ENCODE results near the gene PAOX.
"Not testable (repeated sequence)": the region's sequence is repeated elsewhere in the genome, so short reads cannot be mapped to it uniquely, and the experiment has no call there.

The PAOX gene

GRCh38 chr10:133384071-133384470 lies 5.0 kb downstream of the PAOX start:
- no peak overlapping the region for H3K23ac ChIP-seq (ENCODE audit: low read length)
- H3K79me1 ChIP-seq (ENCODE audit: low read length), result no peaks in the 10 kb centered on the region
- H2BK120ac ChIP-seq (ENCODE audit: insufficient read depth, low read length, poor library complexity), result no peak overlapping the region
- peaks cover 0 to 4% of the 10 kb centered on the region in 2 experiments for H3K4me1 ChIP-seq (ENCODE audit: control insufficient read depth in 1 of 2, insufficient read depth in 2 of 2, low read length in 2 of 2)
- H3K4me3 ChIP-seq (ENCODE audit: low read depth, low read length), result no peak overlapping the region
- no peak overlapping the region for H2BK12ac ChIP-seq (ENCODE audit: low read length)
- no peak overlapping the region for H3K27ac ChIP-seq (ENCODE audit: low read depth, low read length)
- H2BK5ac ChIP-seq (ENCODE audit: low read depth, low read length, poor library complexity), result no peak overlapping the region
- H3K18ac ChIP-seq (ENCODE audit: low read length), result no peak overlapping the region
- no peak overlapping the region for H4K8ac ChIP-seq (ENCODE audit: low read depth, low read length)
- H3K36me3 ChIP-seq (ENCODE audit: control insufficient read depth in 1 of 2, insufficient read depth in 2 of 2, low read length in 2 of 2), result no peaks in the 10 kb centered on the region
- H3K79me2 ChIP-seq (ENCODE audit: control insufficient read depth, insufficient read depth, low read length, poor library complexity), result no peaks in the 10 kb centered on the region
- no peaks in the 10 kb centered on the region for H3K27me3 ChIP-seq (ENCODE audit: insufficient read depth, low read length)
- H3K4me2 ChIP-seq (ENCODE audit: low read length), result no peak overlapping the region
- H3K9ac ChIP-seq (ENCODE audit: low read length), result no peak overlapping the region
- no peak overlapping the region for H2AK5ac ChIP-seq (ENCODE audit: low read length)
- no peak overlapping the region for H2AFZ ChIP-seq (ENCODE audit: insufficient read depth, low read length, poor library complexity)
- H4K12ac ChIP-seq (ENCODE audit: low read depth, low read length), result no peak overlapping the region
- DNase-seq, result peak; percentile 32 to 48
- no peaks in the 10 kb centered on the region for H3K9me3 ChIP-seq (ENCODE audit: insufficient read depth, low read depth, low read length)
- WGBS (ENCODE audit: extremely low coverage, insufficient coverage, insufficient read length), result no CpG with 5 or more reads among the region's 13 CpGs
- no peak overlapping the region for H4K91ac ChIP-seq (ENCODE audit: low read depth, low read length)
- H3K4ac ChIP-seq (ENCODE audit: low read depth, low read length), result no peak overlapping the region
- no peak overlapping the region for H3K14ac ChIP-seq (ENCODE audit: low read length)

DNA sequence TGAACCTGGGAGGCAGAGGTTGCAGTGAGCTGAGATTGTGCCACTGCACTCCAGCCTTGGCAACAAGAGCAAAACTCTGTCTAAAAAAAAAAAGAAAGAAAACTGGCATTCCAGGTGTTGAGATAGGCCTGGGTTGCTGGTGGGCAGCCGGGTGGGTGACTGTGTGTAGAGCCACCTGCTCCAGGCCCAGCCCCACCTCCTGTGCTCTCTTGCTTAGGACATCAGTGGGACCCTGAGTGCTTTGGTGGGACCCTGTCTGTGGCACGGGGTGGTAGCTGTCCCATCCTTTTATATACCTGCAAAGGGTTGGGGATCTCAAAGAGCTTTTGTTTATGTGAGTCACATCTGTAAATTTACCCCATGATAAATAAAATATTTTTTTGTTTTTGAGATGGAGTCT lies 6.2 kb downstream of the PAOX start:
- H3K18ac ChIP-seq (ENCODE audit: low read length), result no peak overlapping the region
- no peak overlapping the region for H3K9ac ChIP-seq (ENCODE audit: low read length)
- DNase-seq, result no peak
- no CpG with 5 or more reads among the region's 2 CpGs for WGBS (ENCODE audit: extremely low coverage, insufficient coverage, insufficient read length)
- no peak overlapping the region for H4K12ac ChIP-seq (ENCODE audit: low read depth, low read length)
- H3K79me2 ChIP-seq (ENCODE audit: control insufficient read depth, insufficient read depth, low read length, poor library complexity), result no peaks in the 10 kb centered on the region
- no peaks in the 10 kb centered on the region for H3K4me1 ChIP-seq (ENCODE audit: control insufficient read depth in 1 of 2, insufficient read depth in 2 of 2, low read length in 2 of 2)
- H2AFZ ChIP-seq (ENCODE audit: insufficient read depth, low read length, poor library complexity), result no peak overlapping the region
- H3K23ac ChIP-seq (ENCODE audit: low read length), result no peak overlapping the region
- no peak overlapping the region for H3K4ac ChIP-seq (ENCODE audit: low read depth, low read length)
- H2BK120ac ChIP-seq (ENCODE audit: insufficient read depth, low read length, poor library complexity), result no peak overlapping the region
- no peak overlapping the region for H2BK5ac ChIP-seq (ENCODE audit: low read depth, low read length, poor library complexity)
- no peak overlapping the region for H3K27ac ChIP-seq (ENCODE audit: low read depth, low read length)
- H2BK12ac ChIP-seq (ENCODE audit: low read length), result no peak overlapping the region
- H2AK5ac ChIP-seq (ENCODE audit: low read length), result no peak overlapping the region
- H4K91ac ChIP-seq (ENCODE audit: low read depth, low read length), result no peak overlapping the region
- no peaks in the 10 kb centered on the region for H3K79me1 ChIP-seq (ENCODE audit: low read length)
- H3K36me3 ChIP-seq (ENCODE audit: control insufficient read depth in 1 of 2, insufficient read depth in 2 of 2, low read length in 2 of 2), result no peaks in the 10 kb centered on the region
- no peak overlapping the region for H3K4me2 ChIP-seq (ENCODE audit: low read length)
- H3K14ac ChIP-seq (ENCODE audit: low read length), result no peak overlapping the region
- no peaks in the 10 kb centered on the region for H3K9me3 ChIP-seq (ENCODE audit: insufficient read depth, low read depth, low read length)
- H4K8ac ChIP-seq (ENCODE audit: low read depth, low read length), result no peak overlapping the region
- no peaks in the 10 kb centered on the region for H3K27me3 ChIP-seq (ENCODE audit: insufficient read depth, low read length)
- no peak overlapping the region for H3K4me3 ChIP-seq (ENCODE audit: low read depth, low read length)

- not testable (repeated sequence) for H3K4ac ChIP-seq (ENCODE audit: low read depth, low read length); H2BK12ac ChIP-seq (ENCODE audit: low read length); H3K14ac ChIP-seq (ENCODE audit: low read length); H2BK5ac ChIP-seq (ENCODE audit: low read depth, low read length, poor library complexity); DNase-seq; H4K12ac ChIP-seq (ENCODE audit: low read depth, low read length); H3K27me3 ChIP-seq (ENCODE audit: insufficient read depth, low read length); H3K79me2 ChIP-seq (ENCODE audit: control insufficient read depth, insufficient read depth, low read length, poor library complexity); H3K36me3 ChIP-seq (ENCODE audit: control insufficient read depth in 1 of 2, insufficient read depth in 2 of 2, low read length in 2 of 2); H2AFZ ChIP-seq (ENCODE audit: insufficient read depth, low read length, poor library complexity); H2BK120ac ChIP-seq (ENCODE audit: insufficient read depth, low read length, poor library complexity); H4K91ac ChIP-seq (ENCODE audit: low read depth, low read length); H3K4me2 ChIP-seq (ENCODE audit: low read length); H3K27ac ChIP-seq (ENCODE audit: low read depth, low read length); H4K8ac ChIP-seq (ENCODE audit: low read depth, low read length); H3K4me1 ChIP-seq (ENCODE audit: control insufficient read depth in 1 of 2, insufficient read depth in 2 of 2, low read length in 2 of 2); H3K4me3 ChIP-seq (ENCODE audit: low read depth, low read length); H2AK5ac ChIP-seq (ENCODE audit: low read length); H3K9me3 ChIP-seq (ENCODE audit: insufficient read depth, low read depth, low read length); H3K23ac ChIP-seq (ENCODE audit: low read length); H3K79me1 ChIP-seq (ENCODE audit: low read length); H3K9ac ChIP-seq (ENCODE audit: low read length); H3K18ac ChIP-seq (ENCODE audit: low read length)
- no CpG with 5 or more reads among the region's 4 CpGs for whole genome bisulfite sequencing (ENCODE audit: extremely low coverage, insufficient coverage, insufficient read length)
These were observed 7.9 kb downstream of the PAOX start for GRCh38 chr10:133386951-133387350.

DNA sequence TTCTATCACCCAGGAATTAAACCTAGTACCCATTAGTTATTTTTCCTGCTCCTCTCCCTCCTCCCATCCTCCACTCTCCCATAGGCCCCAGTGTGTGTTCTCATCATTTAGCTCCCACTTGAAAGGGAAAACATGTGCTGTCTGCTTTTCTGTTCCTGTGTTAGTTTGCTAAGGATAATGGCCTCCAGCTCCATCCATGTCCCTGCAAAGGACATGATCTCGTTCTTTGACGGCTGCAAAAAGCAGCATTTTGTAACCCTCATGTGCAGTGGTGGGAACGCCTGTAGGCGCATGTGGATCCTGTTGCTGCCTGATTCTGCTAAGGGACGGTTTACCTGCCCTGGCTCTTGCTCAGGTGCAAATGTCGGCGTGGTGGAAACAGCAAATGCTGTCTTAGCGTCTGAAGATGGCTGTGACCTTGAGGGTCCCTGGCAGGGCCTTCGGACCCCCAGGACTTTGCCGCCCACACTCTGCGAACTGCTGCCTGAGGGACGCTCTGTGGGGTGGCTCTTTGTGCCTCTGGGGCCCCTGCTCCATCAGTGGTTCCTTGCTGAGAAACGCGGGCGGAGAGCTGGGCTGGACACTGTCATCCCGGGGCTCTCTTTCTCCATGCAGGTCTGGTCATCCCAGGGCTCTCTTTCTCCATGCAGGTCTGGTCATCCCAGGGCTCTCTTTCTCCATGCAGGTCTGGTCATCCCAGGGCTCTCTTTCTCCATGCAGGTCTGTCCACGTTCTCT lies 9.3 kb downstream of the PAOX start:
- H3K9ac ChIP-seq (ENCODE audit: low read length), result no peak overlapping the region
- no peak overlapping the region for H2AK5ac ChIP-seq (ENCODE audit: low read length)
- H2BK5ac ChIP-seq (ENCODE audit: low read depth, low read length, poor library complexity), result no peak overlapping the region
- no peaks in the 10 kb centered on the region for H3K79me2 ChIP-seq (ENCODE audit: control insufficient read depth, insufficient read depth, low read length, poor library complexity)
- no peak overlapping the region for H3K18ac ChIP-seq (ENCODE audit: low read length)
- H3K79me1 ChIP-seq (ENCODE audit: low read length), result peaks cover 1% of the 10 kb centered on the region
- no peak overlapping the region for H2BK12ac ChIP-seq (ENCODE audit: low read length)
- no peak overlapping the region for H2BK120ac ChIP-seq (ENCODE audit: insufficient read depth, low read length, poor library complexity)
- no peak overlapping the region for H3K4me3 ChIP-seq (ENCODE audit: low read depth, low read length)
- H3K14ac ChIP-seq (ENCODE audit: low read length), result no peak overlapping the region
- H4K12ac ChIP-seq (ENCODE audit: low read depth, low read length), result no peak overlapping the region
- H3K23ac ChIP-seq (ENCODE audit: low read length), result no peak overlapping the region
- no peak overlapping the region for H3K4me2 ChIP-seq (ENCODE audit: low read length)
- no peaks in the 10 kb centered on the region for H3K4me1 ChIP-seq (ENCODE audit: control insufficient read depth in 1 of 2, insufficient read depth in 2 of 2, low read length in 2 of 2)
- no peaks in the 10 kb centered on the region for H3K27me3 ChIP-seq (ENCODE audit: insufficient read depth, low read length)
- no peak for DNase-seq
- no peak overlapping the region for H2AFZ ChIP-seq (ENCODE audit: insufficient read depth, low read length, poor library complexity)
- H3K9me3 ChIP-seq (ENCODE audit: insufficient read depth, low read depth, low read length), result no peaks in the 10 kb centered on the region
- H3K27ac ChIP-seq (ENCODE audit: low read depth, low read length), result no peak overlapping the region
- no CpG with 5 or more reads among the region's 17 CpGs for WGBS (ENCODE audit: extremely low coverage, insufficient coverage, insufficient read length)
- H3K4ac ChIP-seq (ENCODE audit: low read depth, low read length), result no peak overlapping the region
- peaks cover 2 to 3% of the 10 kb centered on the region in 2 experiments for H3K36me3 ChIP-seq (ENCODE audit: control insufficient read depth in 1 of 2, insufficient read depth in 2 of 2, low read length in 2 of 2)
- H4K91ac ChIP-seq (ENCODE audit: low read depth, low read length), result no peak overlapping the region
- H4K8ac ChIP-seq (ENCODE audit: low read depth, low read length), result no peak overlapping the region

Data from trophoblast cell (in vitro differentiated cells and primary cell).